Stimulated activated CD4-positive, alpha-beta T cell treated with anti-CD3 and anti-CD28 coated beads, Interleukin-12 subunit alpha, Interleukin-12 subunit beta, amount 100 ng/mL, for 24 hours (primary cell): Measurements from ENCODE around the gene TREML4.

ENCODE experiments used
- DNase-seq, 2 experiments: peaks; one replicate each; pipeline ENCODE4 v3.0.0-alpha.2; 2020; ENCODE audit warnings: low read depth in 2 of 2

Gene TREML4

GRCh38 chr6:41284726-41285125 lies 56.6 kb downstream of the TREML4 start:
- DNase-seq: no peak

GRCh38 chr6:41286544-41287346 lies 58.6 kb downstream of the TREML4 start, which contains the start of gene TREM1:
TREM1 (minus strand) TSS chr6:41286682; CDS start chr6:41286655, 27 bp downstream.
- DNase-seq: no peak

GRCh38 chr6:41288030-41288753 lies 60.0 kb downstream of the TREML4 start:
- DNase-seq: no peak
